Loucy (cell line): ENCODE measurements around the gene TP53I13.

ENCODE experiments used
- H2AFZ ChIP-seq: fragments of 200-600 bp; sonication (generic); 2 replicates; pipeline ENCODE4 v1.6.0; 2016; ENCODE audit warnings: antibody characterized with exemption, mild to moderate bottlenecking, low read length, moderate library complexity
- H3F3A ChIP-seq: fragments of 200-600 bp; 2 replicates; pipeline ENCODE4 v1.6.0; 2016; ENCODE audit warnings: antibody characterized with exemption, low read depth, mild to moderate bottlenecking
- H3K27me3 ChIP-seq: fragments of 200-600 bp; sonication (generic); 2 replicates; pipeline ENCODE4 v1.6.1; 2014; ENCODE audit warnings: low read length, mild to moderate bottlenecking; ENCODE audit not compliant: insufficient read depth, poor library complexity, severe bottlenecking
- H3K36me3 ChIP-seq: fragments of 200-600 bp; sonication (generic); 2 replicates; pipeline ENCODE4 v1.6.1; 2016; ENCODE audit warnings: low read length; ENCODE audit not compliant: insufficient read depth
- H3K4me1 ChIP-seq: fragments of 200-600 bp; sonication (generic); 2 replicates; pipeline ENCODE4 v1.5.1; 2014; ENCODE audit warnings: low read length, mild to moderate bottlenecking; ENCODE audit not compliant: insufficient read depth, poor library complexity, severe bottlenecking
- H3K4me2 ChIP-seq: fragments of 200-600 bp; sonication (generic); 2 replicates; pipeline ENCODE4 v1.6.0; 2014; ENCODE audit warnings: antibody characterized with exemption, low read length, low read depth, mild to moderate bottlenecking; ENCODE audit not compliant: poor library complexity, severe bottlenecking
- H3K4me3 ChIP-seq: fragments of 200-600 bp; sonication (generic); 2 replicates; pipeline ENCODE4 v1.5.1; 2014; ENCODE audit warnings: low read length, mild to moderate bottlenecking, mixed read lengths; ENCODE audit not compliant: poor library complexity, severe bottlenecking
- H3K79me2 ChIP-seq: fragments of 200-600 bp; sonication (generic); 2 replicates; pipeline ENCODE4 v1.6.1; 2014; ENCODE audit warnings: low read length; ENCODE audit not compliant: insufficient read depth
- H3K9ac ChIP-seq: fragments of 200-600 bp; sonication (generic); 2 replicates; pipeline ENCODE4 v1.6.0; 2014; ENCODE audit warnings: mild to moderate bottlenecking, low read depth, low read length, moderate library complexity; ENCODE audit not compliant: poor library complexity, severe bottlenecking
- H3K9me2 ChIP-seq: fragments of 200-600 bp; sonication (generic); replicated peaks from 2 replicates; pipeline ENCODE4 v1.6.1; 2016; ENCODE audit warnings: low read depth, low read length, mixed read lengths
- H3K9me3 ChIP-seq: fragments of 200-600 bp; sonication (generic); 2 replicates; pipeline ENCODE4 v1.6.1; 2014; ENCODE audit warnings: mild to moderate bottlenecking, antibody characterized with exemption, low read length, low read depth; ENCODE audit not compliant: insufficient read depth
- H4K20me1 ChIP-seq: fragments of 200-600 bp; sonication (generic); 2 replicates; pipeline ENCODE4 v1.6.0; 2014; ENCODE audit warnings: antibody characterized with exemption, low read length, mild to moderate bottlenecking; ENCODE audit not compliant: insufficient read depth, poor library complexity, severe bottlenecking
- CTCF ChIP-seq: fragments of 200-600 bp; sonication (generic); conservative IDR thresholded peaks from 2 replicates; pipeline ENCODE4 v1.5.1; 2014; ENCODE audit warnings: mild to moderate bottlenecking, antibody characterized with exemption, low read length
- EZH2phosphoT487 ChIP-seq: fragments of 200-600 bp; IDR thresholded peaks from 2 replicates; pipeline ENCODE4 v1.6.1; 2018; ENCODE audit warnings: antibody characterized with exemption, mild to moderate bottlenecking, moderate library complexity, borderline replicate concordance

TP53I13 gene

GRCh38 chr17:29572691-29573557 lies 4.4 kb downstream of the TP53I13 start:
- Histone ChIP-seq H3F3A (no peaks in the 10 kb centered on the region), H3K9ac (no peak overlapping the region), H2AFZ (no peak overlapping the region), H3K4me2 (no peak overlapping the region), H3K4me1 (peaks cover 6% of the 10 kb centered on the region), H3K4me3 (no peak overlapping the region), H3K79me2 (peaks cover 6% of the 10 kb centered on the region; the same call in 1 of the 2 replicates), H3K27me3 (no peaks in the 10 kb centered on the region), H3K9me2 (no peaks in the 10 kb centered on the region), H3K36me3 (peaks cover 37% of the 10 kb centered on the region; the same call in 1 of the 2 replicates), H3K9me3 (no peaks in the 10 kb centered on the region), H4K20me1 (peaks cover 5% of the 10 kb centered on the region)
- TF ChIP-seq EZH2phosphoT487 (no peak), CTCF (no peak; the same call in 1 of the 2 replicates)

GRCh38 chr17:29573558-29573869 lies 5.0 kb downstream of the TP53I13 start:
- peaks cover 6% of the 10 kb centered on the region for H3K4me1 ChIP-seq
- H3K9me3 ChIP-seq = no peaks in the 10 kb centered on the region
- H3K4me3 ChIP-seq = no peak overlapping the region
- H3K9me2 ChIP-seq = no peaks in the 10 kb centered on the region
- peaks cover 5% of the 10 kb centered on the region for H4K20me1 ChIP-seq
- H3K27me3 ChIP-seq = no peaks in the 10 kb centered on the region
- H3K79me2 ChIP-seq = peaks cover 6% of the 10 kb centered on the region; the same call in 1 of the 2 replicates
- peaks cover 41% of the 10 kb centered on the region; the same call in 1 of the 2 replicates for H3K36me3 ChIP-seq
- TF ChIP-seq CTCF (no peak), EZH2phosphoT487 (no peak)
- H2AFZ ChIP-seq = no peak overlapping the region
- no peaks in the 10 kb centered on the region for H3F3A ChIP-seq
- H3K9ac ChIP-seq = no peak overlapping the region
- H3K4me2 ChIP-seq = no peak overlapping the region

- H3K4me2 ChIP-seq = no peak overlapping the region
- H3K27me3 ChIP-seq = no peaks in the 10 kb centered on the region
- no peak overlapping the region for H3K4me3 ChIP-seq
- H3K9ac ChIP-seq = no peak overlapping the region
- H3K79me2 ChIP-seq = peaks cover 6% of the 10 kb centered on the region; the same call in 1 of the 2 replicates
- no peaks in the 10 kb centered on the region for H3F3A ChIP-seq
- H3K9me2 ChIP-seq = no peaks in the 10 kb centered on the region
- no peak for TF ChIP-seq EZH2phosphoT487
- no peak for TF ChIP-seq CTCF
- no peak overlapping the region for H2AFZ ChIP-seq
- peaks cover 6% of the 10 kb centered on the region for H3K4me1 ChIP-seq
- peaks cover 5% of the 10 kb centered on the region for H4K20me1 ChIP-seq
- peaks cover 45% of the 10 kb centered on the region; the same call in 1 of the 2 replicates for H3K36me3 ChIP-seq
- H3K9me3 ChIP-seq = no peaks in the 10 kb centered on the region
Observed at GRCh38 chr17:29573871-29574731, 5.6 kb downstream of the TP53I13 start.
